ENCODE results near the gene SPTSSA.

GRCh38 chr14:34436960-34437728, 24.9 kb downstream of the SPTSSA start:
- TF ChIP-seq POLR2AphosphoS5 (IDR thresholded peaks at IDR 0.05; ENCODE audit: low read depth, low read length) (no peak), REST (IDR thresholded peaks at IDR 0.05; ENCODE audit: insufficient read depth in 1 of 2, low read depth in 2 of 2, low read length in 2 of 2) (no peak), SIN3A (IDR thresholded peaks at IDR 0.05; ENCODE audit: borderline replicate concordance, insufficient read depth, low read length) (no peak)

Data from PFSK-1 (cell line).